Activated CD4-positive, alpha-beta T cell treated with anti-CD3 and anti-CD28 coated beads, Interleukin-2, amount 10 ng/mL, durations not matched to agents 7 days and 5 days (primary cell): ENCODE data around the gene CD320. TPM values are rescaled to one million over a fixed set of nuclear protein-coding genes. Genes with fewer than 3 reads are reported as not detected.
"Not testable (repeated sequence)": the region's sequence is repeated elsewhere in the genome, so short reads cannot be mapped to it uniquely, and the experiment has no call there.

Experiments
- CTCF ChIA-PET: fragments of 350-600 bp; sonication (Branson Sonifier 250); formaldehyde crosslinking; loops from one replicate; lab custom pipeline; 2021; ENCODE audit warnings: antibody characterized with exemption; lab: Charles Lee
- POLR2A ChIA-PET: fragments of 350-600 bp; sonication (Branson Sonifier 250); formaldehyde crosslinking; loops from one replicate; lab custom pipeline; 2021; ENCODE audit warnings: antibody characterized with exemption; lab: Charles Lee
- DNase-seq: peaks from one replicate; pipeline ENCODE4 v3.0.0-alpha.2; 2020
- H3K27ac Mint-ChIP-seq: one replicate; pipeline ENCODE4 v1.8.0; 2021; ENCODE audit warnings: mild to moderate bottlenecking, moderate library complexity, mixed read lengths
- H3K27me3 Mint-ChIP-seq: one replicate; pipeline ENCODE4 v1.8.0; 2021; ENCODE audit warnings: mixed read lengths
- H3K36me3 Mint-ChIP-seq: one replicate; pipeline ENCODE4 v1.8.0; 2021; ENCODE audit warnings: low read depth, mixed read lengths
- H3K4me1 Mint-ChIP-seq: one replicate; pipeline ENCODE4 v1.8.0; 2021; ENCODE audit warnings: mixed read lengths
- H3K4me3 Mint-ChIP-seq: one replicate; pipeline ENCODE4 v1.8.0; 2021; ENCODE audit warnings: mild to moderate bottlenecking, moderate library complexity, mixed read lengths
- H3K9me3 Mint-ChIP-seq: one replicate; pipeline ENCODE4 v1.8.0; 2021; ENCODE audit warnings: mixed read lengths
- total RNA-seq, 2 experiments: library from RNA; stranded (reverse); gene quantifications; one replicate each; pipeline ENCODE4 v1.2.3, GENCODE V29; 2021

Gene CD320
- total RNA-seq, 2 experiments from 2014 or later = 32.1 to 36.3 TPM

DNA sequence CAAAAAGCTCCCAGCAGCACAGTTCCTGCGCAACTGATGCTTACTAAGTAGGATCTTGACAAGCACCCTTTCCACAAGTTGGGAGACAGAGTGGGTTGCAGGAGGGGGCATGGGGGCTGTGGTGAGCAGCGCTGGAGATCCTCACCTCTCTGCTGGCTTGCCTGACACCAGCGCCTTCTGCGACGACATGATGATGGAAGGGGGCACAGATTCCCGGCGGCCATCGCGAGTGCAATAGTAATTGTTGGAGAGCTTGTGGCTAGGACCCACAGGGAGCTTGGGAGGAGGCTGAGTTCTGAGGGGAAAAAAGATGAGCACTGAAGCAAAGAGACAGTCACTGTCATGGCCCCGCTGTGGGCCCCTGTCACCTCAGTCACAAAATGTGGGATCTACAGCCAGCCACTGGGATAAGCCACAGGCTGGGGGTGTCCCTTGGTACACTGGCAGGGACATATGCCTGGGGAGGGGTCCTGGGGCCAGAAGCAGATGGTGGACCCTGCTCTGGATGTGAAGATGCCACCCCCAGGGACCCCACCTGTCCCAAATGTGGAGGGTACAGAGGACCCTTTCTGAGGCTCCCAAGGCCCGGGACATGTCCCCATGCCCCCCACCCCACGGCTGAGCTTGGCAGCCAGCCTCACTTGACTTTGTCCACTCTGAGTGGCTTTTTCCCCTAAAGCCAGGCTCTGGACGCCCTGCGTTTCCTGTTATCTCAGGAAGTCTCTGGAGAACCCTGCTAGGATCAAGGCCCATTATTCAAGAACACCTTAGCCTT, 8.4 kb upstream of the CD320 start:
- Mint-ChIP-seq H3K9me3 (no peaks in the 10 kb centered on the region), H3K27ac (no peak overlapping the region), H3K4me1 (peaks cover 21% of the 10 kb centered on the region), H3K36me3 (peaks cover 14% of the 10 kb centered on the region), H3K4me3 (no peak overlapping the region), H3K27me3 (no peaks in the 10 kb centered on the region)
- POLR2A ChIA-PET = no interaction called here
- CTCF ChIA-PET = no interaction called here
- DNase-seq = no peak

DNA sequence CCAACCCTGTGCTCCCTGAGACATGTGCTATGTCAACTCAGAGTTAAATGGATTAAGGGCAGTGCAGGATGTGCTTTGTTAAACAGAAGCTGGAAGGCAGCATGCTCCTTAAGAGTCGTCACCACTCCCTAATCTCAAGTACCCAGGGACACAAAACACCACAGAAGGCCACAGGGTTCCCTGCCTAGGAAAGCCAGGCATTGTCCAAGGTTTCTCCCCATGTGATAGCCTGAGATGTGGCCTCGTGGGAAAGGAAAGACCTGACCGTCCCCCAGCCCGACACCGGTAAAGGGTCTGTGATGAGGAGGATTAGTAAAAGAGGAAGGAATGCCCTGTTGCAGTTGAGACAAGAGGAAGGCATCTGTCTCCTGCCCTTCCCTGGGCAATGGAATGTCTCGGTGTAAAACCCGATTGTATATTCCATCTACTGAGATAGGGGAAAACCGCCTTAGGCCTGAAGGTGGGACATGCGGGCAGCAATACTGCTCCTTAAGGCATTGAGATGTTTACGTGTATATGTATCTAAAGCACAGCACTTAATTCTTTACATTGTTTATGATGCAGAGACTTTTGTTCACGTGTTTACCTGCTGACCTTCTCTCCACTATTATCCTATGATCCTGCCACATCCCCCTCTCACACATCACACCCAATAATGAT, 7.0 kb upstream of the CD320 start:
- DNase-seq, H3K9me3 Mint-ChIP-seq, H3K27ac Mint-ChIP-seq, H3K4me3 Mint-ChIP-seq, CTCF ChIA-PET, POLR2A ChIA-PET, H3K27me3 Mint-ChIP-seq: not testable (repeated sequence)
- H3K36me3 Mint-ChIP-seq = peaks cover 14% of the 10 kb centered on the region
- peaks cover 14% of the 10 kb centered on the region for H3K4me1 Mint-ChIP-seq

DNA sequence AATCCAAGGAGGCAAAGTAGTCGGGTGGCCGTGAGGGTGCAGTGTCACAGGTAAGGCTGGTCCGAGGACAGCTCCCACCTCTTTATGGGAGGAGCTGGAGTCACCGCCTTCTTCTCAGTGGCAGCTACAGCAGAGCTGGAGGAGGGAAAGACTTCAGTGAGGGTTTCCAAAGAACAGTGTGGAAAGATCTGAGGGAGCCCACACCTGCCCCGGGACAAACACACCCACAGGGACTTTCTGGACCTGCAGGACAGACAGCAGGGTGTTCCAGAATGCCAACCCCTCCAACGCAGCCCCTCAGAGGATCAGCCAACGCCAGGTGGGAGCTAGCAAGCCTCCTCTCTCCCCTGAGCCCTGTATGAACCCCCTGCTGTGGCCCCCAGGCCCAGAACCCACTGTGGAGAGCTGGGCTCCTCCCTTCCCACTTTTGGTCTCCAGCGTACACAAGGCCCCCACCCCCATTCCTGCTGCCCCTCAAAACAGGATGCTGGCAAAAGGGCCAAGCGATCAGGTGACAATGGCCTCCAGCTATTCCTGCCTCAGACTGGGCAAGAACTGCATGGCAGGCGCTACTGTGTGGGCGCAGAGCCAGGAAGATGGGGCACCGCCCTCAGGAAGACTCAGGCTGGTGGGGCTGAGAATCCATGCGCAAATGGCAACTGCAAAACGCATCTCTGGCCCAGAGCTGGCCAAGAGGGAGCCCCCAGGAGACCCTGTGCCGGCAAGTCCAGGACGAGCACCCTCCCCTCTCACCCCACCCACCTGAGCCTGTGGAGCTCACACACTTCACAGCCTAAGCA, 3.5 kb upstream of the CD320 start:
- POLR2A ChIA-PET = no interaction called here
- CTCF ChIA-PET = interaction anchor here (0.6 to 1.1 kb wide), 4 partner anchors 9 to 367 kb away, joined by 3 to 4 read pairs (median 4); no protein-coding TSS in a partner anchor
- H3K4me1 Mint-ChIP-seq = peaks cover 27% of the 10 kb centered on the region
- DNase-seq = no peak
- H3K27ac Mint-ChIP-seq = no peak overlapping the region
- H3K36me3 Mint-ChIP-seq = peaks cover 21% of the 10 kb centered on the region
- H3K27me3 Mint-ChIP-seq = no peaks in the 10 kb centered on the region
- no peaks in the 10 kb centered on the region for H3K9me3 Mint-ChIP-seq
- H3K4me3 Mint-ChIP-seq = no peak overlapping the region

DNA sequence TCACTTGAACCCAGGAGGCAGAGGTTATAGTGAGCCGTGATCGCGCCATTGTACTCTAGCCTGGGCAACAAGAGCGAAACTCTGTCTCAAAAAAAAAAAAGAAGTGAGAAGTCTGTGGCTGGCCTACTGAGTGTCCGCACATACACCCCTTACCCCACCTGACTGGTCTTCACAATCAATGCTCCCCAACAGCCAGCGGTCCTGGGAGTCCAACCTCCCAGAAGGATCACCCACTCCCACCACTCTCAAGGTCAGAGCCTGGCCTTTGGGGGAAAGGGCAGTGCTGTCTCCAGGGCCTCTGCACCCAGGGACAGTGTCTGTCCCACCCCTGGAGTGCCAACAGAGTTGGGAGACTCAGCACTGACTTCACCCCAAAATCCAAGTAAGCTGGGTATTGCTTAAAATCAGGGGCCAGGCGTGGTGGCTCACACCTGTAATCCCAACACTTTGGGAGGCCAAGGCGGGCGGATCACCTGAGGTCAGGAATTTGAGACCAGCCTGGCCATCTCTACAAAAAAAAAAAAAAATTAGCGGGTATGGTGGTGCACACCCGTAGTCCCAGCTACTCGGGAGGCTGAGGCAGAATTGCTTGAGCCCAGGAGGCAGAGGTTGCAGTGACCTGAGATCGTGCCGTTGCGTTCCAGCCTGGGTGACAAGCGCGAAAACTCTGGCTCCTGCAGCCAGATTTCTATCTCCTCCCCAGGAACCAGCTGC, 2.3 kb upstream of the CD320 start:
- DNase-seq = no peak
- POLR2A ChIA-PET = no interaction called here

DNA sequence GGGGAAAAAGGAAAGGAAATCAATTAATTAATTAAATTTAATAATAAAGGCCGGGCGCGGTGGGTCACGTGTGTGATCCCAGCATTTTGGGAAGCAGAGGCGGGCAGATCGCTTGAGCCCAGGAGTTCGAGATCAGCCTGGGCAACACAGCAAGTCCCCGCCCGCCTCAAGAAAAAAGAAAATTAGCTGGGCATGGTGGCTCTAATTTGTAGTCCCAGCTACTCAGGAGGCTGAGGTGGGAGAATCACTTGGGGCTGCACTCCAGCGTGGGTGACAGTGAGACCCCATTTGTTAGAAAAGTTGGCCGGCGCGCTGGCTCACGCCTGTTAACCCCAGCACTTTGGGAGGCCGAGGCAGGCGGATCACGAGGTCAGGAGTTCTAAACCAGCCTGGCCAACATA, 733 bp upstream of the CD320 start:
- no peaks in the 10 kb centered on the region for H3K27me3 Mint-ChIP-seq
- DNase-seq = no peak
- ChIA-PET CTCF (no interaction called here), POLR2A (no interaction called here)
- no peaks in the 10 kb centered on the region for H3K9me3 Mint-ChIP-seq
- peaks cover 22% of the 10 kb centered on the region for H3K36me3 Mint-ChIP-seq
- H3K4me3 Mint-ChIP-seq = peak overlapping the region; percentile 78
- peak overlapping the region; percentile 79 for H3K27ac Mint-ChIP-seq
- H3K4me1 Mint-ChIP-seq = peaks cover 35% of the 10 kb centered on the region

More for the DNA sequence above, 2.3 kb upstream of the CD320 start:
- H3K9me3 Mint-ChIP-seq = no peaks in the 10 kb centered on the region
- H3K4me1 Mint-ChIP-seq = peaks cover 34% of the 10 kb centered on the region
- H3K27me3 Mint-ChIP-seq = no peaks in the 10 kb centered on the region
- CTCF ChIA-PET = interaction anchor here (0.9 to 1.1 kb wide), 3 partner anchors 8 to 366 kb away, joined by 3 to 4 read pairs (median 4); no protein-coding TSS in a partner anchor
- H3K36me3 Mint-ChIP-seq = peaks cover 18% of the 10 kb centered on the region
- no peak overlapping the region for H3K4me3 Mint-ChIP-seq
- no peak overlapping the region for H3K27ac Mint-ChIP-seq

DNA sequence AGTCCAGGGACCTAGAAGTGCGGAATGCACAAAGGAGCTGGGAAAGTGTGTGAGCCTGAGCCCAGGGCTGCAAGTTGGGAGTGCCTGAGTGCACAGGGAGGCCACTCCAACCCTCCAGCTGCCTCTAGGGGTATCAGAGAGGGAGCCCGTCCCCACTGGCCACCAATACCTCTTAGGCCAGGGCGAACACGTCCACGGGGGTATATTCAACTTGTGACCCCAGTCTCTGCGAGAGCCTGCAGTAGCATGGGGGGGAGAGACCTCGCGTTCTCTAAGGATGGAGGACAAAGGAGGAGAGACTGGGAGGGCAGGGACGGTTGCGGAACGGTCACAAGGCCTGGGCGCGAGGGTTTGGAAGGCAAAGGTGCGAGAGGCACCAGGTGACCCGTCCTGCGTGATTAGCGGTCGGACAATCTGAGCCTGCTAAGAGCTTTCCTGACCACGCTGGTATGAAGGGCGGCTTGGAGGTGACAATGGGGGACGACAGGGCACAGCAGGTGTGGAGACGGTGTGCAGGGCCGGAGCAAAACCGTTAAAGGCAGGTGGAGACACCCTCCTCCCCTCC, 676 bp downstream of the CD320 start:
- H3K9me3 Mint-ChIP-seq = no peaks in the 10 kb centered on the region
- CTCF ChIA-PET = interaction anchor here (0.6 kb wide), 1 partner anchor 381 kb away, joined by 3 read pairs; the partner anchor contains the start of gene CTXN1
- no peaks in the 10 kb centered on the region for H3K27me3 Mint-ChIP-seq
- peaks cover 22% of the 10 kb centered on the region for H3K36me3 Mint-ChIP-seq
- peaks cover 35% of the 10 kb centered on the region for H3K4me1 Mint-ChIP-seq
- peak overlapping the region; percentile 78 for H3K4me3 Mint-ChIP-seq
- POLR2A ChIA-PET = no interaction called here
- DNase-seq = no peak
- H3K27ac Mint-ChIP-seq = peak overlapping the region; percentile 83

DNA sequence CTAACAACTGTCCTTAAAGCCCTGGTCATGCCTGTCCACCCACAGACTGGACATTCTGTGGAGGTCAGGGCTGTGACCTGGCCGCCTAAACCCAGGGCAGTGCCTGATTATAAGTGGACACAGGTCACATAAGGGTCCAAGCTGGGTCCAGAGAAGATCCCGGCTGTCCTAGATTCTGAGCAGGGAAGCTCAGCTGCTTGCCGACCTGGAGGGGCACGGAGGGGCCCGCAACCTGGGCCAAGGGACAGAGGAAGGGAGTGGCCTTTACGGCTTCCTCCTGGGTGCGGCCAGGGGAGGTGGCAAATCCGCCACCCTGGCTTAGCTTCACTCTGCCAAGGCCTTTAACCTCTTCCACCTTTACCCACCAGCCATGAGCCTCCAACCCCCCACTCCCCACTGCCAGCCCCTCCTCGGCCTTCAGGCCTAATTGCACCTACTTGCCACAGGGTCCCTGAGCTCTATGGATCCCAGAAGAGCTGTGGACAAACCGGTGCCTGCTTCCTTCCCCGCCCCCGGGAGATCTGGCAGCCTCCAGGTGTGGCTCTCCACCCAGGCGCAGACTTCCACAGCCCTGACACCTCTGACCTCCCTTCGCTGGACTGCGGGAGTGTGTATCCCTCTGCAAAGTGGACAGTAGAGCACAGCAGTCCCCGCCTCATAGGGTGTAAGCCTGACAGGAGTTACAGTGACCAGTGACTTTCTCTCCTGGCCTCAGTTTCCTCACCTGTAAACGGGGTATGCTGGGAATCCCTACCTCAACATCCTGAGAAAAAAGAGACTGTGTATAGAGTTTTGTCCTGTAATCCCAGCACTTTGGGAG, 1.7 kb downstream of the CD320 start:
- H3K27ac Mint-ChIP-seq = peak overlapping the region; percentile 83
- CTCF ChIA-PET = interaction anchor here (1.3 kb wide), 1 partner anchor 14 kb away, joined by 4 read pairs; no protein-coding TSS in a partner anchor

DNA sequence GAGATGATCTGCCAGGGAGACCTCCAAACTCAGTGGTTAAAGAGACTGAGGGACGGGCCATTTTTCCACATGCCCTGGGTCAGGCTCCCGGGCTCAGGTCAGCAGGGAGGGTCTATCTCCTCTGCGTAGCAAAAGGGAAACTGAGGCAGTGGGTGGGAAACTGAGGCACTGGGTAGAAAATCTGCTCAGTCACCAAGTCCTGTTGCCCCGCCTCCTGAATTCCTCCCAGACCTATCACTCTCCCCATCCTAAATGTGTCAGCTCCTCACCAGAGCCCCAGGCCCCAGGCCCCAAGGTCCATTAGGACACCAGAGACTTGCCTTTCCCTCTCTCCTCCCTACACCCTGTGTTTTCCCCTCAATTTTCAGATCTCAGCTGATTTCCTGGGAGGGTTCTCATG, 2.4 kb downstream of the CD320 start:
- H3K27me3 Mint-ChIP-seq = no peaks in the 10 kb centered on the region
- H3K27ac Mint-ChIP-seq = peak overlapping the region; percentile 60
- H3K9me3 Mint-ChIP-seq = no peaks in the 10 kb centered on the region
- CTCF ChIA-PET = interaction anchor here (1.3 kb wide), 1 partner anchor 14 kb away, joined by 4 read pairs; no protein-coding TSS in a partner anchor
- peaks cover 18% of the 10 kb centered on the region for H3K36me3 Mint-ChIP-seq
- DNase-seq = peak; percentile 5
- no peak overlapping the region for H3K4me3 Mint-ChIP-seq
- peaks cover 35% of the 10 kb centered on the region for H3K4me1 Mint-ChIP-seq
- POLR2A ChIA-PET = no interaction called here

More for the DNA sequence above, 1.7 kb downstream of the CD320 start:
- POLR2A ChIA-PET = no interaction called here
- peaks cover 24% of the 10 kb centered on the region for H3K36me3 Mint-ChIP-seq
- peak; percentile 5 for DNase-seq
- no peaks in the 10 kb centered on the region for H3K27me3 Mint-ChIP-seq
- H3K4me1 Mint-ChIP-seq = peaks cover 35% of the 10 kb centered on the region
- H3K9me3 Mint-ChIP-seq = no peaks in the 10 kb centered on the region
- peak overlapping the region; percentile 78 for H3K4me3 Mint-ChIP-seq

DNA sequence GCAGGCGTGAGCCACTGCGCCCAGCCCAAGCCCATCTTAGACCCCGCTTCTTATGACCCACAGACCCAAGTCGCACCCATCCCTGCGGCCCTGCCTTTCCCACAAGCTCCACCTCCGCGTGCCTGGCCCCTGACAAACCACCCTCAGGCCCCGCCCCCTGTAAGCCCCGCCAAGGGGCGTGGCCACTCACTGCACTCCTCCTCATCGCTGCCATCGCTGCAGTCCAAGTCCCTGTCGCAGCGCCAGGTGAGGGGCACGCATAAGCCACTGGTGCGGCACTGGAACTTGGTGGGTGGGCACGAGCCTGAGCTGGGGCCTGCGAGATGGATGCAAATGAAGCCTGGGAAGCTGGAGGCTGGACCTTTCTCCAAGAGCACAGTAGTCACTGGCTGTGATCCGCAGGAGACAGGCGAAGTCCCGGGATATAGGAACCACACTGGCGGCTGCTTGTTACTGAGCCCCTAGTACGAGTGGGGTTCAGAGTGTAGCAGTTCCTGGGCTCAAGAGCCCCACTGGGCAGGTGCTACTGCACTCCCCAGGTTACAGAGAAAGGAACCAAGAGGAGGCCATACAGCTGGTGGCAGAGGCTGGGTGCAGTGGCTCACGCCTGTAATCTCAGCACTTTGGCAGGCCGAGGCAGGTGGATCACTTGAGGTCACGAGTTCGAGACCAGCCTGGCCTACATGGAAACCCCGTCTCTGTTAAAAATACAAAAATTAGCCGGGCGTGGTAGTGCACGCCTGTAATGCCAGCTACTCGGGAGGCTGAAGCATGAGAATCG, 3.1 kb downstream of the CD320 start:
- peaks cover 35% of the 10 kb centered on the region for H3K4me1 Mint-ChIP-seq
- H3K4me3 Mint-ChIP-seq = no peak overlapping the region
- peak; percentile 25 for DNase-seq
- no peaks in the 10 kb centered on the region for H3K9me3 Mint-ChIP-seq
- H3K27ac Mint-ChIP-seq = no peak overlapping the region
- ChIA-PET CTCF (interaction anchor here (1.3 kb wide), 1 partner anchor 15 kb away, joined by 4 read pairs; no protein-coding TSS in a partner anchor), POLR2A (no interaction called here)
- peaks cover 18% of the 10 kb centered on the region for H3K36me3 Mint-ChIP-seq
- no peaks in the 10 kb centered on the region for H3K27me3 Mint-ChIP-seq

DNA sequence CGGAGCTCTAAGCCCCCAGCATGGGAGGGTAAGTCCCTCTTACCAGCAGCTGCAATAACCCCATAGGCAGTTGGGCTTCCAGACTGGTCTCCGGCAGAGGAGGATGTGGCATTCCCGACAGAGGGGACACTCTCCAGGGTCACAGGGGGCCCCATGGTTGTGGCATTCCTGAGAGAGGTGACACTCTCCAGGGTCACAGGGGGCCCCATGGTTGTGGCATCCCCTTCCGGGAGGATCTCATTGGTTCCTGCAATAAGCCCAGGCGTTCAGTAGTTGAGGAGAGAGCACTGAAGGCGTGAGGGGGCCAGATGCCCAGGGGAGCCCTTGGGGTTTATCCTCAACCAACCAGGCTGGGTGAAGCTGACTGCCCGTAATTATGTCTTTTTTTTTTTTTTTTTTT, 5.4 kb downstream of the CD320 start:
- no peak overlapping the region for H3K4me3 Mint-ChIP-seq
- DNase-seq = peak; percentile 2
- H3K27ac Mint-ChIP-seq = no peak overlapping the region
- no peaks in the 10 kb centered on the region for H3K9me3 Mint-ChIP-seq
- ChIA-PET POLR2A (interaction anchor here (0.6 to 0.7 kb wide), 2 partner anchors 21 to 81 kb away, joined by 3 read pairs; no protein-coding TSS in a partner anchor), CTCF (interaction anchor here (0.6 to 1.4 kb wide), 2 partner anchors 9 to 508 kb away, joined by 3 to 4 read pairs; no protein-coding TSS in a partner anchor)
- peaks cover 12% of the 10 kb centered on the region for H3K36me3 Mint-ChIP-seq
- H3K4me1 Mint-ChIP-seq = peaks cover 19% of the 10 kb centered on the region
- H3K27me3 Mint-ChIP-seq = no peaks in the 10 kb centered on the region
